Subcutaneous adipose tissue (tissue), 4 donors: ENCODE data around the gene CXCL5. TPM values are rescaled to one million over a fixed set of nuclear protein-coding genes. Genes with fewer than 3 reads are reported as not detected.

Experiments used
- total RNA-seq, 4 donors: library from RNA; depleted of rRNA; stranded (reverse); fragments of >200 nt; gene quantifications; one replicate each; pipeline ENCODE4 v1.1.0, GENCODE V29; 2016
- TF ChIP-seq, protein P1 (sequence below): fragments of 450-650 bp; IDR thresholded peaks from one replicate; pipeline ENCODE4 v1.5.1; 2016; ENCODE audit warnings: low read depth, mild to moderate bottlenecking, control low read depth, antibody characterized with exemption, moderate library complexity

The CXCL5 gene
- total RNA-seq, 4 donors from 2014 or later = 1.4 TPM; not detected in 3

GRCh38 chr4:74004668-74005067 lies 6.2 kb upstream of the CXCL5 start:
- TF ChIP-seq, protein P1, sequence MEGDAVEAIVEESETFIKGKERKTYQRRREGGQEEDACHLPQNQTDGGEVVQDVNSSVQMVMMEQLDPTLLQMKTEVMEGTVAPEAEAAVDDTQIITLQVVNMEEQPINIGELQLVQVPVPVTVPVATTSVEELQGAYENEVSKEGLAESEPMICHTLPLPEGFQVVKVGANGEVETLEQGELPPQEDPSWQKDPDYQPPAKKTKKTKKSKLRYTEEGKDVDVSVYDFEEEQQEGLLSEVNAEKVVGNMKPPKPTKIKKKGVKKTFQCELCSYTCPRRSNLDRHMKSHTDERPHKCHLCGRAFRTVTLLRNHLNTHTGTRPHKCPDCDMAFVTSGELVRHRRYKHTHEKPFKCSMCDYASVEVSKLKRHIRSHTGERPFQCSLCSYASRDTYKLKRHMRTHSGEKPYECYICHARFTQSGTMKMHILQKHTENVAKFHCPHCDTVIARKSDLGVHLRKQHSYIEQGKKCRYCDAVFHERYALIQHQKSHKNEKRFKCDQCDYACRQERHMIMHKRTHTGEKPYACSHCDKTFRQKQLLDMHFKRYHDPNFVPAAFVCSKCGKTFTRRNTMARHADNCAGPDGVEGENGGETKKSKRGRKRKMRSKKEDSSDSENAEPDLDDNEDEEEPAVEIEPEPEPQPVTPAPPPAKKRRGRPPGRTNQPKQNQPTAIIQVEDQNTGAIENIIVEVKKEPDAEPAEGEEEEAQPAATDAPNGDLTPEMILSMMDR = no peak

GRCh38 chr4:74000301-74000700 lies 1.8 kb upstream of the CXCL5 start:
- TF ChIP-seq, protein P1 = no peak

GRCh38 chr4:73992050-73992449 lies 6.4 kb downstream of the CXCL5 start:
- TF ChIP-seq, protein P1 = no peak

DNA sequence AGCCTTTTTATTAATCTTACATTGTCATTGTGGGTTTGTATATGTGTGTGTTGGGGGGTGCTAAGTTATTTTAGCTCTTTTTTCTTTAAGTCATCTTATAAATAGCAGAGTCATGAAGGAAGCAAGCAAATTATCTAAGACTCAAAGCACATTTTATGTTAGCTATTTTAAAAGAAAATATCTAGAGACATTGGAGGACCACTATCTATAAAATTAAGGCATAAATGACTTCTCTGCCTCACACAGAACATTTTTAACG lies 6.8 kb downstream of the CXCL5 start:
- TF ChIP-seq, protein P1 = no peak

DNA sequence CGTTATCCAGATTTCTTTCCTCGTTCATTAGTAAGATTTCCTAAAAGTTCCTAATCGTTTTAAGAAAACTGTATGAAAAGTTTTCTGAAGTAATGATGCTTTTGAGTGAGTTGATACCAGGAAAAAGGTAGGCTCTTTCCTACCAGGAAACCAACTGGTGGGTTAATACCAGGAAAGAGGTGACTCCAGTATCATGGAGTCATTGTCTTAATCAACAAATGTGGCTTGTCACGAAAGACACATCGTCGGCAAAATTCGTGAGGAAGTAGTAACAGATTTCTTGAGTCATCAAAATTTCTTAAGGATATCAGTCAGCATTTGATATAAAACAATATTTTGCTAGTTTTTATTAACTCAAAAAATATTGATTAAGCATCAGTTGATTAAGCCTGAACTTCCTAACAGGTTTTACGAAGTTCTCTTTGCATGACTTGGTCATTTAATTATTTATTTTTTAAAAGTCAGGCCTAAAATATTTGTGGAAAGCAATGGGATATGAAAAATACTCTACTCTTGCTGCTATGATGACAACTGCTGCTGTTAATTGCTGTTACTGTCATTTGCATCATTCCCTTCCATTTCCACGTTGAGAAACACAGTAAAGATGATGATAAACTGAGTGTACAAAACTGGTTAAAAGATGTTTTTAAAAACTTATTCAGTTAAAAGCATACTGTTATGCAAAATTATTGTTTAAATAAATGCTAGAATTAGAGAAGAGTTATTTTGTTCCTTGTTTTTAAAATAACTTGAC lies 7.3 kb downstream of the CXCL5 start:
- TF ChIP-seq, protein P1 = no peak

DNA sequence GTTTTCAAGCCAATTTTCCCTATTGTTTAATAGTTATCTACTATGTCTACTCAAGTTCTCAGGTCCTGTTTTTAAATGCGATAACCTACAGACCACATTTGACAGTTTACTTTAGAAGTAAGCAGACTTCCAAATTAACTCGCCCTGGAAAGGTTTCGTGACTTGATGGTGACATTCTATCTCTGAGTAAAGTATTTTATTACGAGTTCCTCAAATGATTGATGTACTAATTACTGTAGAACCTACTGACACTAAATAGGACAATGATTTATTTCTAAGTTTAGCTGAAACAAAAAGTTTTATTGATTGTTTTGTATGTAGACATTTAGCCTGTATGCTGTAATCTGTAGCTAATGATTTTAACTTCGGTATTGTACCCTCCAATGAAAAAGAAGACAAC lies 8.5 kb downstream of the CXCL5 start:
- TF ChIP-seq, protein P1 = no peak

GRCh38 chr4:73989031-73989430 lies 9.4 kb downstream of the CXCL5 start:
- TF ChIP-seq, protein P1 = no peak
